DND-41 (cell line): ENCODE data around the gene C10orf120.

Experiments
- ATAC-seq: fragments of 200-7000 bp; cut with Tn5 transposase; 3 replicates; pipeline ENCODE4 v1.9.1; 2021; ENCODE audit warnings: low read depth; ENCODE audit not compliant: insufficient read depth
- DNase-seq: peaks from one replicate; pipeline ENCODE4 v3.0.0-alpha.2; 2020
- H2AFZ ChIP-seq: 2 replicates; pipeline ENCODE4 v1.6.0; 2012; ENCODE audit warnings: low read depth, low read length
- H3K27ac ChIP-seq: 2 replicates; pipeline ENCODE4 v1.5.1; 2012; ENCODE audit warnings: low read length, inconsistent platforms
- H3K27me3 ChIP-seq: fragments of 200-600 bp; sonication (generic); 2 replicates; pipeline ENCODE4 v1.6.0; 2012; ENCODE audit warnings: low read length, mild to moderate bottlenecking, inconsistent platforms; ENCODE audit not compliant: insufficient read depth, poor library complexity
- H3K36me3 ChIP-seq: 2 replicates; pipeline ENCODE4 v1.5.1; 2012; ENCODE audit warnings: low read length, inconsistent platforms; ENCODE audit not compliant: insufficient read depth
- H3K4me1 ChIP-seq: 2 replicates; pipeline ENCODE4 v1.5.1; 2012; ENCODE audit warnings: mild to moderate bottlenecking, low read length; ENCODE audit not compliant: insufficient read depth
- H3K4me2 ChIP-seq: 2 replicates; pipeline ENCODE4 v1.6.0; 2012; ENCODE audit warnings: mild to moderate bottlenecking, moderate library complexity, low read length, inconsistent platforms; ENCODE audit not compliant: insufficient read depth
- H3K4me3 ChIP-seq, 2 experiments: fragments of 200-600 bp in 1 of 2; shearing (Covaris generic) in 1 of 2; 2 replicates each; pipeline ENCODE4 v1.5.1; 2012 to 2016; ENCODE audit warnings: inconsistent platforms in 2 of 2, low read length in 2 of 2, mild to moderate bottlenecking in 2 of 2, low read depth in 1 of 2, moderate library complexity in 1 of 2
- H3K79me2 ChIP-seq: 2 replicates; pipeline ENCODE4 v1.6.0; 2012; ENCODE audit warnings: low read length, inconsistent platforms; ENCODE audit not compliant: insufficient read depth
- H3K9ac ChIP-seq: 2 replicates; pipeline ENCODE4 v1.6.0; 2012; ENCODE audit warnings: low read depth, mild to moderate bottlenecking, inconsistent platforms, low read length, moderate library complexity
- H3K9me3 ChIP-seq: 2 replicates; pipeline ENCODE4 v1.5.1; 2012; ENCODE audit warnings: low read length, moderate library complexity, mild to moderate bottlenecking, inconsistent platforms; ENCODE audit not compliant: insufficient read depth, severe bottlenecking
- H4K20me1 ChIP-seq: 2 replicates; pipeline ENCODE4 v1.6.0; 2012; ENCODE audit warnings: low read length; ENCODE audit not compliant: insufficient read depth
- EZH2 ChIP-seq: IDR thresholded peaks from 3 replicates; pipeline ENCODE4 v1.6.1; 2012; ENCODE audit warnings: borderline replicate concordance, low read depth, mild to moderate bottlenecking, moderate library complexity, low read length, inconsistent platforms; ENCODE audit not compliant: severe bottlenecking
- TF ChIP-seq, protein P1 (sequence below): IDR thresholded peaks from 2 replicates; pipeline ENCODE4 v1.5.1; 2012; ENCODE audit warnings: borderline replicate concordance, low read length, moderate library complexity, mild to moderate bottlenecking; ENCODE audit not compliant: poor library complexity, severe bottlenecking; ENCODE audit errors: extremely low read depth

The C10orf120 gene

DNA sequence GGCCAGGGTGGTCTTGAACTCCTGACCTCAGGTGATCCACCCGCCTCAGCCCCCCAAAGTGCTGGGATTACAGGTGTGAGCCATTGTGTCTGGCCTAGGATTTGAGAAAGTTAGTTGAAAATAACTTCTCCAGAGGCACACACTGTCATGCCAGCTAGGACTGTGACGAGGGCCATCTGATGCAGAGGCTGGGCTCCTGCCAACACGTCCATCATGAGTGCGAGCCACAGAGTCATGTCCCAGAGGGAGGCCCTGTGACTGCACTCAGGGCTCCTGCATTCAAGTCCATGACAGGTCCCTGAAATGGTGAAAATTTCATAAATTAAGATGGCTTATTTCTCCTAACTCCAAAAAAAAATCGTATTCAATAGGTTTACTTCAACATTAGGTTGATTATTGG lies 17.1 kb downstream of the C10orf120 start:
- no peak for TF ChIP-seq EZH2
- TF ChIP-seq, protein P1, sequence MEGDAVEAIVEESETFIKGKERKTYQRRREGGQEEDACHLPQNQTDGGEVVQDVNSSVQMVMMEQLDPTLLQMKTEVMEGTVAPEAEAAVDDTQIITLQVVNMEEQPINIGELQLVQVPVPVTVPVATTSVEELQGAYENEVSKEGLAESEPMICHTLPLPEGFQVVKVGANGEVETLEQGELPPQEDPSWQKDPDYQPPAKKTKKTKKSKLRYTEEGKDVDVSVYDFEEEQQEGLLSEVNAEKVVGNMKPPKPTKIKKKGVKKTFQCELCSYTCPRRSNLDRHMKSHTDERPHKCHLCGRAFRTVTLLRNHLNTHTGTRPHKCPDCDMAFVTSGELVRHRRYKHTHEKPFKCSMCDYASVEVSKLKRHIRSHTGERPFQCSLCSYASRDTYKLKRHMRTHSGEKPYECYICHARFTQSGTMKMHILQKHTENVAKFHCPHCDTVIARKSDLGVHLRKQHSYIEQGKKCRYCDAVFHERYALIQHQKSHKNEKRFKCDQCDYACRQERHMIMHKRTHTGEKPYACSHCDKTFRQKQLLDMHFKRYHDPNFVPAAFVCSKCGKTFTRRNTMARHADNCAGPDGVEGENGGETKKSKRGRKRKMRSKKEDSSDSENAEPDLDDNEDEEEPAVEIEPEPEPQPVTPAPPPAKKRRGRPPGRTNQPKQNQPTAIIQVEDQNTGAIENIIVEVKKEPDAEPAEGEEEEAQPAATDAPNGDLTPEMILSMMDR = no peak
- Histone ChIP-seq H3K9ac (no peak overlapping the region), H4K20me1 (no peaks in the 10 kb centered on the region), H3K27ac (no peak overlapping the region), H3K27me3 (no peaks in the 10 kb centered on the region), H3K36me3 (no peaks in the 10 kb centered on the region), H3K4me2 (no peak overlapping the region), H2AFZ (no peak overlapping the region), H3K4me1 (no peaks in the 10 kb centered on the region), H3K4me3 (no peak overlapping the region), H3K79me2 (no peaks in the 10 kb centered on the region), H3K9me3 (no peaks in the 10 kb centered on the region)
- ATAC-seq (no peak), DNase-seq (no peak)

DNA sequence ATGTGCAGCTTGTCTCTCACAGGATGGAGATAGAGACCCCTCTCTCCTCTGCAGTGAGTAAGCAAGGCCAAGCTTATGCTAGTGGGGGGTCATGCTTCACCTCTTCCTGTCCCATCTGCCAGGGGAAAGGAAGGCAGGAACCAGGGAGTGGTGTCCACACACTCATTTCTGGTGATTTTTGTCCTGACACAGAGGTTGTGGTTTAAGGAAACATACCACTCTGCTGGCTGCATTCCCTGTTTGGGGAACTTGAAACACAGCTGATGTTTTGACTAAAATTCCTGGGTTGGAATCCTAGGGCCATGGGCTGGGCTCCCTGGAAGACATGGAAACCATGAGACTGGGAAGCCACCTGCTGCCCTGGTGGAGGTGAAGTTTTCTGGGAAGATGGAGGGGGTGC lies 21.4 kb downstream of the C10orf120 start:
- no peaks in the 10 kb centered on the region for H3K27me3 ChIP-seq
- ATAC-seq (no peak), DNase-seq (no peak)
- no peaks in the 10 kb centered on the region for H3K79me2 ChIP-seq
- H2AFZ ChIP-seq = no peak overlapping the region
- TF ChIP-seq, protein P1 = no peak
- no peak for TF ChIP-seq EZH2
- H3K9me3 ChIP-seq = no peaks in the 10 kb centered on the region
- H3K4me2 ChIP-seq = no peak overlapping the region
- no peak overlapping the region for H3K9ac ChIP-seq
- H3K27ac ChIP-seq = no peak overlapping the region
- no peak overlapping the region for H3K4me3 ChIP-seq
- no peaks in the 10 kb centered on the region for H4K20me1 ChIP-seq
- no peaks in the 10 kb centered on the region for H3K4me1 ChIP-seq
- no peaks in the 10 kb centered on the region for H3K36me3 ChIP-seq

DNA sequence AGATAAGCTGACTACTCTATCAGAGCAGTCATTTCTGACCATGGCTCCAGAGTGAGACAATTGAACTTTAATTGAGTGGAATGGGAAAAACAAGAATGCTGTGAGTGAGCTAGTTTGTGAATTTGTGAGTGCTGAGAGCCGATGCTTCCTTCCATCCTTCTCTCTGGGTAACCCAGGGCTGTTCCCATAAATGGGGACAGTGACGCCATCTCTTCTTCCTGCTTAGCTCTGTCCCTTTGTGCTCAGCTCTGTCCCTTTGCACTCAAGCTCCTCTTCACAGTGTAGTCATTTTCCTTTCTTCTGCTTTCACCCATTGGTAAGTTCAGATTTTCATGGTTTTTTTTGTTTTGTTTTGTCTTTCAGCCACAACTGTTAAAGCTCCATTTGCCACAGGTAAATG lies 24.4 kb downstream of the C10orf120 start:
- Histone ChIP-seq H3K4me2 (no peak overlapping the region), H3K79me2 (no peaks in the 10 kb centered on the region), H3K36me3 (no peaks in the 10 kb centered on the region), H3K9ac (no peak overlapping the region), H3K4me1 (no peaks in the 10 kb centered on the region), H3K4me3 (no peak overlapping the region), H3K27me3 (peaks cover under 1% of the 10 kb centered on the region), H2AFZ (no peak overlapping the region), H3K27ac (no peak overlapping the region), H3K9me3 (no peaks in the 10 kb centered on the region), H4K20me1 (no peaks in the 10 kb centered on the region)
- no peak for ATAC-seq
- no peak for TF ChIP-seq EZH2
- TF ChIP-seq, protein P1 = no peak
- no peak for DNase-seq

DNA sequence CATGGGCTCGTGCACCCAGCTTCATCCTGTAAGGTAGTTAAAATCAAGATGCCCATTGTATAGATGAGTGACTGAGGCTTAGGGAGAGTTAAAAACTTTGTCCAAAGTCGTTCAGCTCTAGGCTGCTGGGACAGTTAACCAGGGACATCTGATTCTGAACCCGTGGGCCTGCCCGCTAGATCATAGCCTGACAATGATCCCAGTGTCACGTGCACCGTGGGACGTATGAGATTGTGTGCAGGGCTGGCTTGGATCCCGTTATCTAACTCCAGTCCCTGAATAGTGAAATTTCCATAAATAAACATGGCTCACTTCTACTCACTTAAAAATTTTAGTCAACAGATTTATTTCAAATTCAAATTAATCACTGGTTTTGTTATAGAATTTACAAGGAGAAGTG lies 24.9 kb downstream of the C10orf120 start:
- no peak for DNase-seq
- Histone ChIP-seq H3K79me2 (no peaks in the 10 kb centered on the region), H3K4me1 (no peaks in the 10 kb centered on the region), H3K9me3 (no peaks in the 10 kb centered on the region), H3K9ac (no peak overlapping the region), H3K27ac (no peak overlapping the region), H3K27me3 (peaks cover 2% of the 10 kb centered on the region), H2AFZ (no peak overlapping the region), H3K4me2 (no peak overlapping the region), H3K36me3 (no peaks in the 10 kb centered on the region), H3K4me3 (no peak overlapping the region), H4K20me1 (no peaks in the 10 kb centered on the region)
- no peak for ATAC-seq
- TF ChIP-seq EZH2 = no peak
- TF ChIP-seq, protein P1 = no peak
